ENCODE measurements around the gene EFCAB12.

EFCAB12 gene

GRCh38 chr3:129445471-129445870 is 17.0 kb upstream of the EFCAB12 start:
- DNase-seq (ENCODE audit: low spot score) = no peak

GRCh38 chr3:129442947-129443346 is 14.5 kb upstream of the EFCAB12 start:
- no peak for DNase-seq (ENCODE audit: low spot score)

GRCh38 chr3:129442486-129442885 is 14.1 kb upstream of the EFCAB12 start:
- DNase-seq (ENCODE audit: low spot score) = no peak

- peak; percentile 28 for DNase-seq (ENCODE audit: low spot score)
Observed at GRCh38 chr3:129441782-129442181, 13.3 kb upstream of the EFCAB12 start.

GRCh38 chr3:129441215-129441614 is 12.8 kb upstream of the EFCAB12 start:
- DNase-seq (ENCODE audit: low spot score) = no peak

- no peak for DNase-seq (ENCODE audit: low spot score)
Observed at GRCh38 chr3:129440618-129441190, 12.3 kb upstream of the EFCAB12 start.

GRCh38 chr3:129439817-129440617 is 11.6 kb upstream of the EFCAB12 start, which contains the start of the genes IFT122 and MBD4:
TSS of gene IFT122 (plus strand) at chr3:129440224. CDS start at chr3:129440331, 107 bp downstream.
TSS of gene MBD4 (minus strand) at chr3:129439948. CDS start at chr3:129439833, 115 bp downstream.
- peak; percentile 99 for DNase-seq (ENCODE audit: low spot score)

GRCh38 chr3:129439226-129439816 is 10.9 kb upstream of the EFCAB12 start:
- DNase-seq (ENCODE audit: low spot score) = peak; percentile 34

GRCh38 chr3:129435367-129435766 is 6.9 kb upstream of the EFCAB12 start:
- no peak for DNase-seq (ENCODE audit: low spot score)

- DNase-seq (ENCODE audit: low spot score) = no peak
Observed at GRCh38 chr3:129434140-129434539, 5.7 kb upstream of the EFCAB12 start.

- no peak for DNase-seq (ENCODE audit: low spot score)
Observed at GRCh38 chr3:129433565-129433964, 5.1 kb upstream of the EFCAB12 start.

- no peak for DNase-seq (ENCODE audit: low spot score)
Observed at GRCh38 chr3:129432671-129433070, 4.2 kb upstream of the EFCAB12 start.

GRCh38 chr3:129432036-129432435 is 3.6 kb upstream of the EFCAB12 start:
- DNase-seq (ENCODE audit: low spot score) = no peak

GRCh38 chr3:129429602-129430001 is 1.2 kb upstream of the EFCAB12 start:
- no peak for DNase-seq (ENCODE audit: low spot score)

- DNase-seq (ENCODE audit: low spot score) = no peak
Observed at GRCh38 chr3:129429080-129429451, 630 bp upstream of the EFCAB12 start.

- no peak for DNase-seq (ENCODE audit: low spot score)
Observed at GRCh38 chr3:129428007-129428375, 445 bp downstream of the EFCAB12 start.

GRCh38 chr3:129425619-129426018 is 2.8 kb downstream of the EFCAB12 start:
- DNase-seq (ENCODE audit: low spot score) = no peak

GRCh38 chr3:129425213-129425612 is 3.2 kb downstream of the EFCAB12 start:
- DNase-seq (ENCODE audit: low spot score) = no peak

- DNase-seq (ENCODE audit: low spot score) = no peak
Observed at GRCh38 chr3:129424185-129424841, 4.1 kb downstream of the EFCAB12 start.

- no peak for DNase-seq (ENCODE audit: low spot score)
Observed at GRCh38 chr3:129422897-129423296, 5.5 kb downstream of the EFCAB12 start.

GRCh38 chr3:129421988-129422745 is 6.3 kb downstream of the EFCAB12 start:
- DNase-seq (ENCODE audit: low spot score) = no peak

Data from hepatic stellate cell (primary cell).